SU-DHL-6 (cell line): ENCODE results near the gene DOCK8.

ENCODE experiments used
- H2AFZ ChIP-seq: fragments of 200-600 bp; sonication (generic); 2 replicates; pipeline ENCODE4 v1.6.1; 2014; ENCODE audit warnings: low read depth, mild to moderate bottlenecking, moderate library complexity, mixed read lengths, antibody characterized with exemption, low read length; ENCODE audit not compliant: severe bottlenecking
- H3F3A ChIP-seq: fragments of 200-600 bp; shearing (Covaris generic); 2 replicates; pipeline ENCODE4 v1.6.0; 2016; ENCODE audit warnings: antibody characterized with exemption, mild to moderate bottlenecking; ENCODE audit not compliant: insufficient read depth
- H3K27ac ChIP-seq: fragments of 200-600 bp; sonication (generic); 2 replicates; pipeline ENCODE4 v1.5.1; 2016; ENCODE audit warnings: low read depth, mild to moderate bottlenecking, low read length, moderate library complexity, mixed read lengths
- H3K27me3 ChIP-seq: fragments of 200-600 bp; sonication (generic), shearing (Covaris generic); 2 replicates; pipeline ENCODE4 v1.6.0; 2014; ENCODE audit warnings: mild to moderate bottlenecking, low read length
- H3K36me3 ChIP-seq: fragments of 200-600 bp; sonication (generic); 2 replicates; pipeline ENCODE4 v1.6.1; 2014; ENCODE audit warnings: mild to moderate bottlenecking, low read length, mixed read lengths
- H3K4me2 ChIP-seq: fragments of 300-600, 200-600 bp; shearing (Covaris generic), sonication (generic); 2 replicates; pipeline ENCODE4 v1.6.0; 2014; ENCODE audit warnings: low read length, low read depth, mild to moderate bottlenecking; ENCODE audit not compliant: poor library complexity, severe bottlenecking
- H3K4me3 ChIP-seq: fragments of 200-600 bp; sonication (generic); 2 replicates; pipeline ENCODE4 v1.5.1; 2014; ENCODE audit warnings: antibody characterized with exemption, low read length, mild to moderate bottlenecking, mixed read lengths; ENCODE audit not compliant: insufficient read depth, poor library complexity, severe bottlenecking
- H3K79me2 ChIP-seq: fragments of 200-600 bp; sonication (generic); 2 replicates; pipeline ENCODE4 v1.6.1; 2014; ENCODE audit warnings: mild to moderate bottlenecking, low read length, moderate library complexity; ENCODE audit not compliant: insufficient read depth
- H3K9ac ChIP-seq: fragments of 200-600 bp; sonication (generic); 2 replicates; pipeline ENCODE4 v1.7.0; 2014; ENCODE audit warnings: mild to moderate bottlenecking, low read length
- H3K9me2 ChIP-seq: fragments of 200-600 bp; sonication (generic); replicated peaks from 2 replicates; pipeline ENCODE4 v1.6.1; 2014; ENCODE audit warnings: low read length; ENCODE audit not compliant: insufficient read depth
- H3K9me3 ChIP-seq: fragments of 200-600 bp; sonication (generic); 2 replicates; pipeline ENCODE4 v1.6.1; 2014; ENCODE audit warnings: low read length, mixed read lengths; ENCODE audit not compliant: insufficient read depth
- H4K20me1 ChIP-seq: fragments of 200-600 bp; sonication (generic); 2 replicates; pipeline ENCODE4 v1.6.1; 2014; ENCODE audit warnings: low read depth, mild to moderate bottlenecking, antibody characterized with exemption, low read length, moderate library complexity, mixed read lengths
- EZH2phosphoT487 ChIP-seq: fragments of 200-600 bp; sonication (generic), shearing (Covaris generic); conservative IDR thresholded peaks from 2 replicates; pipeline ENCODE4 v1.6.1; 2018; ENCODE audit warnings: mild to moderate bottlenecking, antibody characterized with exemption, low read length, moderate library complexity, mixed read lengths
- TF ChIP-seq, protein P1 (sequence below): fragments of 200-600 bp; sonication (generic); IDR thresholded peaks from one replicate; pipeline ENCODE4 v1.5.1; 2017; ENCODE audit warnings: antibody characterized with exemption, mild to moderate bottlenecking, low read length, moderate library complexity; ENCODE audit not compliant: insufficient read depth, poor library complexity, severe bottlenecking

DOCK8 gene

DNA sequence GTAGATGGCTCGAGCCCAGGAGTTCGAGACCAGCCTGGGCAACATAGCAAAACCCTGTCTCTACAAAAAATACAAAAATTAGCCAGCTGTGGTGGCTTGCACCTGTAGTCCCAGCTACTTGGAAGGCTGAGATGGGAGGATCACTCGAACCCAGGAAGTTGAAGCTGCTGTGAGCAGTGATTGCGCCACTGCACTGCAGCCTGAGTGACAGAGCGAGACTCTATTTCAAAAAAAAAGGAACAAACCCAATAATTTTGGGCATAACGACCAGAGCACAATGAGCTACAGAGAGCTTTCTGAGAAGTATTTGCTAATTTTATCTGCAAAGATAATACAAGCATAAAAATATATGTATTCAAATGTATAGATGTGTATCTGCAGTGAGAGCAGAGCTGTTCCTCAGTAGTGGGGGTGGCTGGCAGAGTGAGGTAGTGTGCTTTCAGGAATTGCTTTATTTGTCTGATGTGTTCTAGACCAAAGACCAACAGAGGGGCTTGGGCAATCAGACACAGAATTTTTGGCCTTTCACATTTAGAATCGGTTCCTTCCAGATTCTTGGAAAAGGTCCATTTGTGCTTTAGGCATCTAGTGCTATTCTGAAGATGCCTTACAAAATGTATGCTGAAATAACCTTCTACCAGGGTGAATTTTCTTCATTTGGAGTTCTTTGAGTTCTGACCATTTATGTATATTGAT is 5.2 kb downstream of the DOCK8 start:
- Histone ChIP-seq H3K36me3 (no peaks in the 10 kb centered on the region), H3K9me3 (no peaks in the 10 kb centered on the region), H3F3A (0 out of 2 replicates have a peak, but pooled peaks cover 4% of the 10 kb centered on the region), H3K4me3 (no peak overlapping the region), H3K4me2 (no peak overlapping the region), H3K79me2 (no peaks in the 10 kb centered on the region), H3K27ac (no peak overlapping the region), H2AFZ (no peak overlapping the region), H4K20me1 (no peaks in the 10 kb centered on the region), H3K27me3 (no peaks in the 10 kb centered on the region), H3K9me2 (no peaks in the 10 kb centered on the region), H3K9ac (no peak overlapping the region)
- no peak for TF ChIP-seq EZH2phosphoT487

DNA sequence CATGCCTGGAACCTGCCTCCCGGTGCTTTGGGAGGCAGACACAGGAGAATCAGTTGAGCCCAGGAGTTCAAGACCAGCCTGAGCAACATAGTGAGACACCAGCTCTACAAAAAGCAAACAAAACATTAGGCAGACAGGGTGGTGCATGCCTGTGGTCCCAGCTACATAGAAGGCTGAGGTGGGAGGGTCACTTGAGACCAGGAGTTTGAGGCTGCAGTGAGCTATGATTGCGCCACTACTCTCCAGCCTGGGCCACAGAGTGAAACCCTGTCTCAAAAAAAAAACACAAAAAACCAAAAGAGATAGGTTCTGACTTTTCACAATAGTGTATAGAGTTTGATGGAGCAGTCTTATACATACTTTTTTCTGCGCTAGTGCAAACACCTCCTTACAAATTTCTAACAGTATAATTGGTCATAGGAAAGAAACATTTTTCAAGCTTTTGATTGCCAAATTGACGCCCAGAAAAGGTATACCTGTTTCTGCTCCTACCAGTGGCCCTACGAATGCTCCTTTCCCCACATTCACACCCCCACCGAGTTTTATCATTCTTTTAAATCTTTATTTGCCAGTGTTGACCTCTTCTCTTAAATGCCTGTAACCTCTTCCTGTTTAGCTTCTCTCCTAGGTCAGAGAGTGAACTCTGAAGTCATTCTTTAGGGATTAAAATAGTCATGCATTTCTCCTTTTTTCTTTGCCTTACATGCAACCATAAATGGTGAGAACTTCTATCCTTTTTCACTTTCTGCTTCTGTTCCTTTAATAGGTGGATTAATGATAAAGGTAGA is 7.5 kb downstream of the DOCK8 start:
- H4K20me1 ChIP-seq, result no peaks in the 10 kb centered on the region
- H3K27ac ChIP-seq, result no peak overlapping the region
- H3K4me2 ChIP-seq, result no peak overlapping the region
- no peaks in the 10 kb centered on the region for H3K79me2 ChIP-seq
- H3K9me3 ChIP-seq, result no peaks in the 10 kb centered on the region
- H2AFZ ChIP-seq, result no peak overlapping the region
- H3K9ac ChIP-seq, result no peak overlapping the region
- TF ChIP-seq EZH2phosphoT487, result no peak
- TF ChIP-seq, protein P1, sequence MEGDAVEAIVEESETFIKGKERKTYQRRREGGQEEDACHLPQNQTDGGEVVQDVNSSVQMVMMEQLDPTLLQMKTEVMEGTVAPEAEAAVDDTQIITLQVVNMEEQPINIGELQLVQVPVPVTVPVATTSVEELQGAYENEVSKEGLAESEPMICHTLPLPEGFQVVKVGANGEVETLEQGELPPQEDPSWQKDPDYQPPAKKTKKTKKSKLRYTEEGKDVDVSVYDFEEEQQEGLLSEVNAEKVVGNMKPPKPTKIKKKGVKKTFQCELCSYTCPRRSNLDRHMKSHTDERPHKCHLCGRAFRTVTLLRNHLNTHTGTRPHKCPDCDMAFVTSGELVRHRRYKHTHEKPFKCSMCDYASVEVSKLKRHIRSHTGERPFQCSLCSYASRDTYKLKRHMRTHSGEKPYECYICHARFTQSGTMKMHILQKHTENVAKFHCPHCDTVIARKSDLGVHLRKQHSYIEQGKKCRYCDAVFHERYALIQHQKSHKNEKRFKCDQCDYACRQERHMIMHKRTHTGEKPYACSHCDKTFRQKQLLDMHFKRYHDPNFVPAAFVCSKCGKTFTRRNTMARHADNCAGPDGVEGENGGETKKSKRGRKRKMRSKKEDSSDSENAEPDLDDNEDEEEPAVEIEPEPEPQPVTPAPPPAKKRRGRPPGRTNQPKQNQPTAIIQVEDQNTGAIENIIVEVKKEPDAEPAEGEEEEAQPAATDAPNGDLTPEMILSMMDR, result no peak
- no peaks in the 10 kb centered on the region for H3K9me2 ChIP-seq
- H3K4me3 ChIP-seq, result no peak overlapping the region
- no peaks in the 10 kb centered on the region for H3K36me3 ChIP-seq
- no peaks in the 10 kb centered on the region for H3F3A ChIP-seq
- H3K27me3 ChIP-seq, result no peaks in the 10 kb centered on the region

DNA sequence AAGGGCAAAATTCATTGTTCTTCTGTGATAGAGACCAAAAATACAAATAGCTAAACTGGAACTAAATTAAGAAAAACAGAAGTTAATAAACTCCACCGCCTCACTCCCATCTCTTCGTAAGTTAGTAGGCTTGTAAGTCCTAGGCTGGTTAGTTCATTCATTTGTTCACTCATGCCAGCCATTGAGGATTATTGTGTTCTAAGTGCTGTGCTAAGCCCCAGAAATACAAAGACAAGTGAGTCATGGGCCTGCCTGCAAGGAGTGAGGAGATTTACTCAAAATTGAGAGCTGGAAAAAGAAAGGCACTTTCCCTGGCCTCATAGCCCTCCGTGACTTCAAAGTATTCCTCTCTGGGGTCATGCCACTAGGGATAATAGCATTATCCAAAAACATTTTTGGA is 8.5 kb downstream of the DOCK8 start:
- no peaks in the 10 kb centered on the region for H4K20me1 ChIP-seq
- TF ChIP-seq, protein P1, result no peak
- TF ChIP-seq EZH2phosphoT487, result no peak
- H3K4me3 ChIP-seq, result no peak overlapping the region
- no peak overlapping the region for H3K4me2 ChIP-seq
- H3K9me2 ChIP-seq, result no peaks in the 10 kb centered on the region
- H3K36me3 ChIP-seq, result no peaks in the 10 kb centered on the region
- no peak overlapping the region for H3K9ac ChIP-seq
- H3F3A ChIP-seq, result no peaks in the 10 kb centered on the region
- no peak overlapping the region for H3K27ac ChIP-seq
- no peaks in the 10 kb centered on the region for H3K27me3 ChIP-seq
- no peak overlapping the region for H2AFZ ChIP-seq
- H3K9me3 ChIP-seq, result no peaks in the 10 kb centered on the region
- no peaks in the 10 kb centered on the region for H3K79me2 ChIP-seq

DNA sequence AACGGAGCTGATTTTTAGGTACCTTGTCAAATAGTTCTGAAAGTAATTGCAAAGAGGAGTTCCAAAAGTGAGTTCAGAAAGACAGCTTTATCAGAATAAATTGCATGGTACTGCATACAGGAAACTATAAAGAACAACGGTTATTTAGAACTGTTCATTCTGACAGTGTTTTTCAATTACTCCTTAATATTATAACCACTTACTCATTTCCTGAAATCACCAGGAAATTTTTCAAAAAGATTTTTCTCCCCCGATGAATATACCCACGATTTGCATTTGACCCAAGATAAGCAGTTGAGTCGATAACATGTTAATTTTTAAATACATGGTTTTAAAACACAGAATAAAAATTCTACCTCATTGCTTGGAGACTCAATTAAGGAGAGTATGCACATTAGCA is 9.4 kb downstream of the DOCK8 start:
- H3K27ac ChIP-seq, result no peak overlapping the region
- no peak overlapping the region for H3K9ac ChIP-seq
- no peaks in the 10 kb centered on the region for H3K9me3 ChIP-seq
- no peak overlapping the region for H3K4me3 ChIP-seq
- no peaks in the 10 kb centered on the region for H3K9me2 ChIP-seq
- no peaks in the 10 kb centered on the region for H3K27me3 ChIP-seq
- TF ChIP-seq EZH2phosphoT487, result no peak
- TF ChIP-seq, protein P1, result no peak
- H3K36me3 ChIP-seq, result no peaks in the 10 kb centered on the region
- no peaks in the 10 kb centered on the region for H3K79me2 ChIP-seq
- H3F3A ChIP-seq, result no peaks in the 10 kb centered on the region
- H3K4me2 ChIP-seq, result no peak overlapping the region
- H2AFZ ChIP-seq, result no peak overlapping the region
- no peaks in the 10 kb centered on the region for H4K20me1 ChIP-seq
